ENCODE measurements around the gene FGFRL1. TPM values are rescaled to one million over a fixed set of nuclear protein-coding genes. Genes with fewer than 3 reads are reported as not detected.

The FGFRL1 gene
- polyA plus RNA-seq, 2 of the 4 experiments (the other 2 are of a cell fraction) = 4.7 to 11.2 TPM

GRCh38 chr4:982814-983213, 28.6 kb upstream of the FGFRL1 start:
- POLR2A ChIA-PET = no interaction called here
- TF ChIP-seq PBX3 (IDR thresholded peaks at IDR 0.05) (no peak), HOXB13 (CRISPR knock-in tag; IDR thresholded peaks at IDR 0.05; ENCODE audit: low read depth) (no peak), CHD4 (IDR thresholded peaks at IDR 0.05; ENCODE audit: borderline replicate concordance) (no peak), MYC (IDR thresholded peaks at IDR 0.05; ENCODE audit: borderline replicate concordance, low read length) (no peak), ZNF302 (CRISPR knock-in tag; IDR thresholded peaks at IDR 0.05) (no peak), MAZ (IDR thresholded peaks at IDR 0.05; ENCODE audit: borderline replicate concordance, low read depth, low read length) (no peak), HES2 (IDR thresholded peaks at IDR 0.05) (no peak), MAFK (IDR thresholded peaks at IDR 0.05; ENCODE audit: partially characterized antibody) (no peak), EP300 (IDR thresholded peaks at IDR 0.05) (no peak), EHF (CRISPR knock-in tag; IDR thresholded peaks at IDR 0.05) (no peak)
- CTCF ChIA-PET = interaction anchor here (1.3 kb wide), 1 partner anchor 9 kb away, joined by 3 read pairs; no protein-coding TSS in a partner anchor

DNA sequence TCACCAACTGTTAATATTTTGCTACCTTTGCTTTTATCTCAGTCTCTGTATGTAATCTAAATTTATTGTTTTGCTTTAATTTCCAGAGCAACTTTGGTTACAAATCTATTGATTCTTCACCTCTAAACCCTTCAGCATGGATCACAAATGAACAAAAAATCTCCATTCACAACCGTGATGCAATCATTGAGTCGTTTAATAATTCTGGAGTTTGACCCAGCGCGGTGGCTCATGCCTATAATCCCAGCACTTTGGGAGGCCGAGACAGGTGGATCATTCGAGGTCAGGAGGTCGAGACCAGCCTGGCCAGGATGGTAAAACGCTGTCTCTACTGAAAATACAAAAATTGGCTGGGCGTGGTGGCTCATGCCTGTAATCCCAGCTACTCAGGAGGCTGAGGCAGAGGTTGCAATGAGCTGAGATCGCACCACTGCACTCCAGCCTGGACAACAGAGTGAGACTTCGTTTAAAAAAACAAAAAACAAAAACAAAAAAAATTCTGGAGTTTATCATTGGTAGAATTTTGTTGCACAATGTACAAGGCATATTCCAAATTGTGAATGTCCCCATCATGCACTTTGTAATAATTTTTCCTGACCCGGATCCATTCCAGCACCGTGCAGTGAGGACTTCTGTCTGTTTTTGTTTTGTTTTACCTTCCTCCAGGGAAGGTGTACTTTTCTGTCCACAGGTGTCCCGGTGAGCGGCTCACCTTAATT, 26.9 kb upstream of the FGFRL1 start:
- TF ChIP-seq POLR2A (IDR thresholded peaks at IDR 0.05; ENCODE audit: low read length) (no peak), MAZ (IDR thresholded peaks at IDR 0.05; ENCODE audit: borderline replicate concordance, low read depth, low read length) (no peak), MYC (IDR thresholded peaks at IDR 0.05; ENCODE audit: borderline replicate concordance, low read length) (no peak), E2F6 (IDR thresholded peaks at IDR 0.05; ENCODE audit: borderline replicate concordance, low read depth) (no peak), ZSCAN20 (CRISPR knock-in tag; IDR thresholded peaks at IDR 0.05) (no peak), GATA3 (IDR thresholded peaks at IDR 0.05; ENCODE audit: borderline replicate concordance) (no peak), MAFK (IDR thresholded peaks at IDR 0.05; ENCODE audit: partially characterized antibody) (no peak), KDM5A (IDR thresholded peaks at IDR 0.05) (no peak), ESRRA (IDR thresholded peaks at IDR 0.05; ENCODE audit: borderline replicate concordance, low read length) (no peak), ATOH8 (CRISPR knock-in tag; IDR thresholded peaks at IDR 0.05; ENCODE audit: low read depth) (no peak), HES2 (IDR thresholded peaks at IDR 0.05) (no peak)
- TF ChIP-seq, protein P1, sequence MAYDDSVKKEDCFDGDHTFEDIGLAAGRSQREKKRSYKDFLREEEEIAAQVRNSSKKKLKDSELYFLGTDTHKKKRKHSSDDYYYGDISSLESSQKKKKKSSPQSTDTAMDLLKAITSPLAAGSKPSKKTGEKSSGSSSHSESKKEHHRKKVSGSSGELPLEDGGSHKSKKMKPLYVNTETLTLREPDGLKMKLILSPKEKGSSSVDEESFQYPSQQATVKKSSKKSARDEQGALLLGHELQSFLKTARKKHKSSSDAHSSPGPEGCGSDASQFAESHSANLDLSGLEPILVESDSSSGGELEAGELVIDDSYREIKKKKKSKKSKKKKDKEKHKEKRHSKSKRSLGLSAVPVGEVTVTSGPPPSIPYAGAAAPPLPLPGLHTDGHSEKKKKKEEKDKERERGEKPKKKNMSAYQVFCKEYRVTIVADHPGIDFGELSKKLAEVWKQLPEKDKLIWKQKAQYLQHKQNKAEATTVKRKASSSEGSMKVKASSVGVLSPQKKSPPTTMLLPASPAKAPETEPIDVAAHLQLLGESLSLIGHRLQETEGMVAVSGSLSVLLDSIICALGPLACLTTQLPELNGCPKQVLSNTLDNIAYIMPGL (CRISPR knock-in tag; IDR thresholded peaks at IDR 0.05; ENCODE audit: borderline replicate concordance) = no peak
- ATAC-seq (no peak), DNase-seq (ENCODE audit: low read depth in 1 of 2, low spot score in 1 of 2) (no peak), FAIRE-seq (no peak)
- ChIA-PET CTCF (interaction anchor here (1.3 kb wide), 1 partner anchor 8 kb away, joined by 3 read pairs; no protein-coding TSS in a partner anchor), POLR2A (no interaction called here)
- WGBS (ENCODE audit: missing lambda C conversion rate) = 82% methylated on average over 15 of the region's 15 CpGs
- peak overlapping the region; percentile 83 for H3K4me2 ChIP-seq
- H3K9me3 ChIP-seq = no peaks in the 10 kb centered on the region
- H3K27ac ChIP-seq = peak overlapping the region in 1 of 2 experiments; percentile 44; a peak in 3 of 6 replicates
- no peak overlapping the region for H3K4me3 ChIP-seq
- peaks cover 10% of the 10 kb centered on the region; the same call in 2 of the 3 replicates for H3K4me1 ChIP-seq

More at GRCh38 chr4:982814-983213, 28.6 kb upstream of the FGFRL1 start:
- ATAC-seq (no peak), DNase-seq (ENCODE audit: low read depth in 1 of 2, low spot score in 1 of 2) (no peak), FAIRE-seq (no peak)
- WGBS (ENCODE audit: missing lambda C conversion rate) = 89% methylated on average over 15 of the region's 15 CpGs
- Histone ChIP-seq H3K9me3 (no peaks in the 10 kb centered on the region), H3K4me3 (no peak overlapping the region), H3K4me2 (no peak overlapping the region), H3K4me1 (peaks cover 17% of the 10 kb centered on the region; the same call in 2 of the 3 replicates), H3K27ac (no peak overlapping the region)
